Measurements from ENCODE around the gene CHD6.

The CHD6 gene

DNA sequence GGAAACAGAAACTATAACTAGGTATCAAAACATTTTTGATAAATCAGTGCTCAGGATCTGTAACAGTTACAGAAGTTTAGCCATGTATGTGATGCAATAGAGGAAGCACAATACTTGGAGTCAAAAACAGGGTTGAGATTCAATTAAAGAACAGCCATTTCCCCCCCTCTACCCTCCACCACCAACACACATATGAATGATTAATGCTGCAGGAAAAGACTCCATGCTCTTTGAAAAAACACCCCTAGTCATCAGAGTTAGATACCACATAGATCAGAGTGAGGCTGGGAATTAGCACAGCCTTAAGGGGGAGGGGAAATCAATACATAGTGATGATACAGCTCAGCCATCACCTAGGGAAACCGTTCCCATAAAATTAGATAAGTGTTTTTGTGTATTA, 142.7 kb downstream of the CHD6 start:
- in situ Hi-C loops (cut with MboI; ENCODE audit: low sequenced_read_pairs, unreplicated experiment), result no loop called here
- DNase-seq (ENCODE audit: low spot score), result no peak
- TF ChIP-seq, protein P1, sequence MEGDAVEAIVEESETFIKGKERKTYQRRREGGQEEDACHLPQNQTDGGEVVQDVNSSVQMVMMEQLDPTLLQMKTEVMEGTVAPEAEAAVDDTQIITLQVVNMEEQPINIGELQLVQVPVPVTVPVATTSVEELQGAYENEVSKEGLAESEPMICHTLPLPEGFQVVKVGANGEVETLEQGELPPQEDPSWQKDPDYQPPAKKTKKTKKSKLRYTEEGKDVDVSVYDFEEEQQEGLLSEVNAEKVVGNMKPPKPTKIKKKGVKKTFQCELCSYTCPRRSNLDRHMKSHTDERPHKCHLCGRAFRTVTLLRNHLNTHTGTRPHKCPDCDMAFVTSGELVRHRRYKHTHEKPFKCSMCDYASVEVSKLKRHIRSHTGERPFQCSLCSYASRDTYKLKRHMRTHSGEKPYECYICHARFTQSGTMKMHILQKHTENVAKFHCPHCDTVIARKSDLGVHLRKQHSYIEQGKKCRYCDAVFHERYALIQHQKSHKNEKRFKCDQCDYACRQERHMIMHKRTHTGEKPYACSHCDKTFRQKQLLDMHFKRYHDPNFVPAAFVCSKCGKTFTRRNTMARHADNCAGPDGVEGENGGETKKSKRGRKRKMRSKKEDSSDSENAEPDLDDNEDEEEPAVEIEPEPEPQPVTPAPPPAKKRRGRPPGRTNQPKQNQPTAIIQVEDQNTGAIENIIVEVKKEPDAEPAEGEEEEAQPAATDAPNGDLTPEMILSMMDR (IDR thresholded peaks at IDR 0.05; ENCODE audit: borderline replicate concordance, control extremely low read depth, extremely low read depth, insufficient read depth, missing control alignments), result no peak

DNA sequence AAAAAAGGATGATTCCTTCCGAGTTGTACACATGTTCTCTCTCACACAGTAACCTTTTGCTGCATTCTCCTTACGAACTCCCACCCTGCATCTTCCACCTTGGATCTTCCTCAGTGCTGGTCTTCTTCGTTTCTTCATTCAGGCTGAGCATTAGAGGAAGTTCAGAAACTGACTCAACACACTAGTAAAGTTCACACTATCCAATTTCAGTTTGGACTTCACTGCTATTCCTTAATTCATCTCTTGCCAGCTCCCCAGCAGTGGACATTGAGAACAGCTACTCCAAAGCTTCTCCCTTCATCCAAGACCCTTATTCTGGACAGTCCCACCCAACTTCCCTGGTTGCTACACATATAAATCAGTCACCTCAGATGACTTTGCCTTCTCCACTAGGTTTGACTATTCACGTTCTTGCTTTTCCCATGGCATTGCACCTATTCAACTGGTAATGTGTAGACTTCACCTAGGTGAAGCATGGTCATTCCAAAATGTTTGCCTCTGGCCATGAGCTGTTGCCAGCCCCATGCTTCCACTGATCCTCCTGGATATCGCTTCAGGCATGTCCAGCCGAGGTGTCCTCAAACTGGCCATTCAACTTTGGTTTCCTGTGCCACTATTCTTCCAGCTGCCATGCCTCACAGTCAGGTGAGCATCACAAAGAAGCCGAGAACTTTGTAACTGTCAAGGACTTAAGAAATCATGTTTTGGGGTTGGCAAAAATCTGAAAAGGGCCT, 147.6 kb downstream of the CHD6 start:
- TF ChIP-seq, protein P1 (IDR thresholded peaks at IDR 0.05; ENCODE audit: borderline replicate concordance, control extremely low read depth, extremely low read depth, insufficient read depth, missing control alignments), result no peak
- DNase-seq (ENCODE audit: low spot score), result no peak
- in situ Hi-C loops (cut with MboI; ENCODE audit: low sequenced_read_pairs, unreplicated experiment), result no loop called here

DNA sequence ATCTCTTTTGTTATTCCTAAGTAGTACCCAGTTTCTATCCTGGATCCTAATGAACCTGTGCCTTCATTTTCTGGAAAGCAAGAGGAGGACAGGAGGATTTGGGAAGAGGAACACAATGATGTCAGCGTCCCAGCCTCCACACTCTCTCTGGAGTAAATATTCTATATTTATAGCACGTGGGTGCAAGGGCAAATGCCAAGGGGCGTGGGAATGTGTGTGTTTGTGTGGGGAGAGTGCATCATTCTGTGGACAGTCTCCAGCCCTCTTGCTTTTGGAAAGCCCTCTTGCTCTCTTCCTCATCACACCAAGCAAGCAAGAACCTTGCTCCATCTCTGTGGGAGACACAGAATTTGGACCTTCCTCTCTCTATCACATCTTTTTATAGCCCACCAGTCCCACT, 148.3 kb downstream of the CHD6 start:
- TF ChIP-seq, protein P1 (IDR thresholded peaks at IDR 0.05; ENCODE audit: borderline replicate concordance, control extremely low read depth, extremely low read depth, insufficient read depth, missing control alignments), result no peak
- in situ Hi-C loops (cut with MboI; ENCODE audit: low sequenced_read_pairs, unreplicated experiment), result no loop called here
- no peak for DNase-seq (ENCODE audit: low spot score)

DNA sequence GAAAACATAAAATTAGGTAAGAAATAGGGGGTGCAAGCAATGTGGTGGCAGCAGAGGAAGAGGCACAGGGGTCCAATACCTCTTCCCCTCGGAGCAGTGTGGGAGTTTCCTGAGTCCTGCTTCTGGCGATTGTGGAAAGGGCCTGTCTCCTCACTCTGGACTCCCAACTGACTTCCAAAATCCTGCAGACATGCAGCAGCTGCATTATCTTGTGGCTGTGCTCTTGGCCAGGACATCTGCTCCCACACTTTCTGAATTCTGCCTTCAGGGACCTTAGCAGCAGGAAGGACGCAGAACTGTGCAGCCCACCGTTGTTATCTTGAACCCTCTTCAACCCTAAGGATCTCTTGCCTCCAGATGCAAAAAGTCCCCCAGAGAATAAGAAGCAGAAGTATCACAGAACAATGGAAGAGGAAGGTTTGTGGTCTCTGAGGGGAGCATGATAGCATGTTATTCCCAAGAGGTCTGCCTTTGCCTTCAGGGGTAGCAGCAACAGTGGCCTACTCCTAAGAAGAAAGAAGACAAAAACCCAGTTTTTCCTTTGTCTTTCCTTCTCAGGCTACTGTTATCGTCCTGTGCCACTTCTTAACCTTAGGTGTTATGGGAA, 149.1 kb downstream of the CHD6 start:
- DNase-seq (ENCODE audit: low spot score), result no peak
- TF ChIP-seq, protein P1 (IDR thresholded peaks at IDR 0.05; ENCODE audit: borderline replicate concordance, control extremely low read depth, extremely low read depth, insufficient read depth, missing control alignments), result no peak
- in situ Hi-C loops (cut with MboI; ENCODE audit: low sequenced_read_pairs, unreplicated experiment), result no loop called here

DNA sequence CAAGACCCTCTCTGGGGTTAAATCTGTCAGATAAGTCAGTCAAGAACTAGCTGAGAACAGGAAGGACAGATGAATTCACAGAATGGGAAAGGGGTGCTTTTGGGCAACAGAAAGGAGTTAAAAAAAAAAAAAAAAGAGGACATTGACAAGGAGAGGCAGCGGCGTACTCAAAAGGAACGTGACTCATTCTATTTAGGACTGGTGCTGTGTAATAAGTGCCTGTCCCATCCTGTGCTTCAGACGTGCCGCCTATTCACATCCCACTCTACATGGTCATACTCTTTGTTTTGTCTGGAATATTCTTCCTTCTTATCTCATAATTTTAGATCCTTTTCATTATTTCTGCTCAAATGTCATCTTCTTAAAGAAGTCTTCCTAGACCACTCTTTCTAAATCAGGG, 150.5 kb downstream of the CHD6 start:
- in situ Hi-C loops (cut with MboI; ENCODE audit: low sequenced_read_pairs, unreplicated experiment), result no loop called here
- DNase-seq (ENCODE audit: low spot score), result no peak
- TF ChIP-seq, protein P1 (IDR thresholded peaks at IDR 0.05; ENCODE audit: borderline replicate concordance, control extremely low read depth, extremely low read depth, insufficient read depth, missing control alignments), result no peak

DNA sequence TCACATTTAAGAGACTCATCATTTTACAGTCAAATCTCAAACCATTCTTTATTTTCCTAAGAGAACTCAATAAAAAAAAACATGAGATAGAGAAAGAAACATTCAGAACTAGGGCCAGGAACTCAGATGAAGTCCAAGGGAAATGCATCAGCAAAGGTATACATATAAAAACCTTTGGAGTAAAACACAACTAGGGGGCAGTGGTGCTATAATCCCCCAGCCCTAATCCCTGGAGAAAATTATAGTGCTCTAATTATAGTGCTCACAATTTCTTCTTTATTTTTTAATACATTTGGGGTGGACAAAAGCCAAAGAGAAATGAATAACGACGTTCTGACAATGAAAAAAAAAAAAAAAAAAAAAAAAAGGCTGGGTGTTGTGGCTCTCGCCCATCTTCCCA, 151.0 kb downstream of the CHD6 start:
- DNase-seq (ENCODE audit: low spot score), result no peak
- TF ChIP-seq, protein P1 (IDR thresholded peaks at IDR 0.05; ENCODE audit: borderline replicate concordance, control extremely low read depth, extremely low read depth, insufficient read depth, missing control alignments), result no peak
- in situ Hi-C loops (cut with MboI; ENCODE audit: low sequenced_read_pairs, unreplicated experiment), result no loop called here

All from GM13976 (cell line).